K562 (cell line): ENCODE measurements around the gene SEPTIN8. TPM values are rescaled to one million over a fixed set of nuclear protein-coding genes. Genes with fewer than 3 reads are reported as not detected.

Source experiments
- ATAC-seq: fragments of 200-7000 bp; cut with Tn5 transposase; 3 replicates; pipeline ENCODE4 v1.9.1; 2020; ENCODE audit warnings: moderate library complexity
- BruUV-seq: library from RNA; stranded (reverse); fragments of 400-500 nt; replicated peaks from 2 replicates; lab custom pipeline; 2021; lab: Mats Ljungman, UMichigan
- CTCF ChIA-PET: fragments of 300-600 bp; formaldehyde crosslinking; extraction: SDS; loops from one replicate; lab custom pipeline; 2021; ENCODE audit warnings: low intra/inter-chr PET ratio; lab: Yijun Ruan, JAX
- POLR2A ChIA-PET: fragments of 300-600, 350-650 bp; sonication (Branson Sonifier 250); formaldehyde crosslinking; extraction: SDS; loops from one replicate; lab custom pipeline; 2021; ENCODE audit warnings: antibody characterized with exemption, inconsistent platforms; lab: Yijun Ruan, JAX
- DNase-seq, 4 experiments: peaks; one replicate each; pipeline versions ENCODE4 v3.0.0 to v3.0.0-alpha.2; 2011 to 2018; ENCODE audit warnings: low spot score in 3 of 4, mixed read lengths in 3 of 4; ENCODE audit errors: extremely low read depth in 1 of 4
- FAIRE-seq: peaks from 2 replicates; lab custom pipeline; 2011; peaks lifted over from hg19 to GRCh38; lab: Jason Lieb, UNC
- H2AFZ ChIP-seq: 2 replicates; pipeline ENCODE4 v1.6.0; 2011; ENCODE audit warnings: low read depth, low read length, control low read depth, inconsistent platforms
- H3K27ac ChIP-seq: fragments of 200-600 bp; 3 replicates; pipeline ENCODE4 v1.8.0; 2011; ENCODE audit warnings: low read depth, mild to moderate bottlenecking, control low read depth, inconsistent platforms, low read length, moderate library complexity, mixed read lengths; ENCODE audit errors: extremely low read depth
- H3K27me3 ChIP-seq, 2 experiments: fragments of 300-600 bp in 1 of 2; 2 replicates in 1 of 2; 3 replicates in 1 of 2; pipeline versions ENCODE4 v1.6.0 to v1.8.0; 2011; ENCODE audit warnings: inconsistent platforms in 2 of 2, low read length in 2 of 2, mild to moderate bottlenecking in 1 of 2, mixed read lengths in 1 of 2, moderate library complexity in 1 of 2; ENCODE audit not compliant: control insufficient read depth in 2 of 2, insufficient read depth in 2 of 2
- H3K36me3 ChIP-seq: fragments of 300-600 bp; 3 replicates; pipeline ENCODE4 v1.8.0; 2011; ENCODE audit warnings: mild to moderate bottlenecking, low read length, inconsistent platforms; ENCODE audit not compliant: control insufficient read depth, insufficient read depth
- H3K4me1 ChIP-seq, 2 experiments: fragments of 200-600 bp in 1 of 2; replicated peaks in 1 of 2; 2 replicates in 1 of 2; 3 replicates in 1 of 2; pipeline versions ENCODE4 v1.5.1 to v1.8.0; 2011; ENCODE audit warnings: inconsistent platforms in 2 of 2, low read length in 2 of 2, mild to moderate bottlenecking in 1 of 2, mixed read lengths in 1 of 2, moderate library complexity in 1 of 2; ENCODE audit not compliant: control insufficient read depth in 2 of 2, insufficient read depth in 2 of 2
- H3K4me2 ChIP-seq: 2 replicates; pipeline ENCODE4 v1.6.1; 2011; ENCODE audit warnings: low read length, control low read depth, inconsistent platforms, mixed read lengths; ENCODE audit not compliant: insufficient read depth
- H3K4me3 ChIP-seq: fragments of 200-600 bp; sonication (generic), shearing (Covaris generic); 2 replicates; pipeline ENCODE4 v1.5.1; 2016; ENCODE audit warnings: control low read depth, inconsistent platforms
- H3K79me2 ChIP-seq: fragments of 200-600 bp; 3 replicates; pipeline ENCODE4 v1.8.0; 2011; ENCODE audit warnings: low read length, inconsistent platforms; ENCODE audit not compliant: control insufficient read depth, insufficient read depth
- H3K9ac ChIP-seq, 2 experiments: 2 replicates each; pipeline versions ENCODE4 v1.6.0 to v1.6.1; 2011; ENCODE audit warnings: low read depth in 2 of 2, low read length in 2 of 2, control low read depth in 1 of 2, inconsistent platforms in 1 of 2, mild to moderate bottlenecking in 1 of 2, mixed read lengths in 1 of 2; ENCODE audit not compliant: insufficient read depth in 1 of 2
- H3K9me1 ChIP-seq: one replicate; pipeline ENCODE4 v1.6.0; 2011; ENCODE audit warnings: inconsistent platforms, mild to moderate bottlenecking, low read length, moderate library complexity; ENCODE audit not compliant: control insufficient read depth, insufficient read depth
- H3K9me3 ChIP-seq: replicated peaks from 2 replicates; pipeline ENCODE4 v1.5.1; 2011; ENCODE audit warnings: low read depth, low read length, inconsistent platforms; ENCODE audit not compliant: control insufficient read depth, insufficient read depth
- H4K20me1 ChIP-seq: replicated peaks from 2 replicates; pipeline ENCODE4 v1.6.1; 2011; ENCODE audit warnings: low read length, inconsistent platforms, mixed read lengths; ENCODE audit not compliant: control insufficient read depth, insufficient read depth
- CEBPG ChIP-seq, 3 experiments: fragments of 200-800 bp in 1 of 3; sonication (Bioruptor generic) in 1 of 3; sonication (generic) in 1 of 3; formaldehyde crosslinking in 1 of 3; IDR thresholded peaks in 2 of 3; conservative IDR thresholded peaks in 1 of 3; 2 replicates each; pipeline versions ENCODE4 v1.6.1 to v1.8.0; 2016 to 2022; ENCODE audit warnings: missing compliant biosample characterization in 2 of 3, missing genetic modification characterization in 2 of 3, mild to moderate bottlenecking in 1 of 3, missing genetic modification reagents in 1 of 3
- CHD1 ChIP-seq: fragments of 200-600 bp; sonication (generic); IDR thresholded peaks from one replicate; pipeline ENCODE4 v1.6.1; 2012; ENCODE audit warnings: mild to moderate bottlenecking, moderate library complexity, low read length, inconsistent platforms
- COPS2 ChIP-seq: fragments of 450-650 bp; conservative IDR thresholded peaks from 2 replicates; pipeline ENCODE4 v1.6.1; 2016; ENCODE audit warnings: mild to moderate bottlenecking, moderate library complexity
- CTCF ChIP-seq, 3 experiments: IDR thresholded peaks in 2 of 3; conservative IDR thresholded peaks in 1 of 3; 2 replicates each; pipeline ENCODE4 v1.5.1; 2011 to 2012; ENCODE audit warnings: low read length in 3 of 3, mild to moderate bottlenecking in 3 of 3, control low read depth in 2 of 3, improper control_type of control experiment in 1 of 3, inconsistent platforms in 1 of 3, low read depth in 1 of 3, mixed read lengths in 1 of 3, moderate library complexity in 1 of 3; ENCODE audit not compliant: insufficient read depth in 2 of 3
- E2F8 ChIP-seq: fragments of 450-650 bp; IDR thresholded peaks from 2 replicates; pipeline ENCODE4 v1.7.1; 2018; ENCODE audit warnings: mild to moderate bottlenecking, low read depth; ENCODE audit not compliant: partially characterized antibody
- ETS2 ChIP-seq: IDR thresholded peaks from 2 replicates; pipeline ENCODE4 v1.6.1; 2016; ENCODE audit warnings: borderline replicate concordance, missing genetic modification characterization, mild to moderate bottlenecking, moderate library complexity, missing compliant biosample characterization; ENCODE audit not compliant: poor library complexity, severe bottlenecking
- FUS ChIP-seq: fragments of 200-400 bp; formaldehyde crosslinking; optimal IDR thresholded peaks from 2 replicates; pipeline ENCODE3; 2017; ENCODE audit warnings: low read depth, low read length
- GMEB1 ChIP-seq: fragments of 250-450 bp; sonication (Bioruptor Pico); IDR thresholded peaks from 2 replicates; pipeline ENCODE4 v1.4.0; 2020; ENCODE audit warnings: mild to moderate bottlenecking
- NKRF ChIP-seq: fragments of 450-650 bp; IDR thresholded peaks from 2 replicates; pipeline ENCODE4 v1.6.1; 2016; ENCODE audit warnings: borderline replicate concordance
- NR2F6 ChIP-seq: fragments of 450-650 bp; formaldehyde crosslinking; IDR thresholded peaks from 2 replicates; pipeline ENCODE4 v1.4.0; 2020; ENCODE audit warnings: mild to moderate bottlenecking
- ZNF780A ChIP-seq: fragments of 250-450 bp; sonication (Bioruptor Pico); IDR thresholded peaks from 2 replicates; pipeline ENCODE4 v1.5.0; 2021; ENCODE audit warnings: mild to moderate bottlenecking
- WGBS: fragments of 100-300 bp; shearing (Covaris generic); methylation state at CpG from one replicate; pipeline ENCODE4 v1.1.6; 2016; ENCODE audit warnings: low coverage, mixed read lengths; ENCODE audit not compliant: insufficient coverage; ENCODE audit errors: missing lambda C conversion rate; 5-methylcytosine and 5-hydroxymethylcytosine counted together
- in situ Hi-C: fragments of 300-500 bp; cut with MboI; formaldehyde crosslinking; loops from 4 replicates; pipeline ENCODE4 v1.15.0; 2018; ENCODE audit warnings: inconsistent platforms, mixed read lengths
- intact Hi-C: fragments of 100-400 bp; cut with micrococcal nuclease; formaldehyde crosslinking; loops from 2 replicates; pipeline ENCODE4 v1.14.2; 2022
- polyA plus RNA-seq, 8 experiments: library from polyadenylated mRNA; depleted of rRNA in 4 of 8; stranded (reverse) in 5 of 8; unstranded in 3 of 8; fragments of >200 nt; fragmentation: Nextera tagmentation in 2 of 8; fragmentation: Illumina TruSeq in 1 of 8; extraction: Ambion mirVana in 2 of 8; extraction: Trizol in 1 of 8; gene quantifications; 2 replicates each; pipeline versions ENCODE4 v1.2.1 to v1.2.3, GENCODE V29; 2011 to 2014; ENCODE audit warnings: inconsistent platforms in 1 of 8, missing spikeins in 1 of 8
- total RNA-seq, 7 experiments: library from RNA; depleted of rRNA in 6 of 7; stranded (reverse); fragments of >200 nt in 6 of 7; fragmentation: Illumina TruSeq in 2 of 7; extraction: Trizol in 2 of 7; gene quantifications; 2 replicates each; pipeline versions ENCODE4 v1.2.1 to v1.2.3, GENCODE V29; 2011 to 2021; ENCODE audit warnings: low replicate concordance in 1 of 7

The SEPTIN8 gene
- total and polyA plus RNA-seq, 9 of the 15 experiments (the other 6 are each of a cell fraction or from before 2014, with no cell fraction given), result 19.3 to 142 (median 101) TPM

GRCh38 chr5:132749506-132749905 is 27.5 kb downstream of the SEPTIN8 start:
- Histone ChIP-seq H3K9me1 (no peaks in the 10 kb centered on the region), H4K20me1 (no peaks in the 10 kb centered on the region; the same call in 1 of the 2 replicates), H3K27me3 (no peaks in the 10 kb centered on the region), H3K27ac (no peak overlapping the region), H3K9me3 (no peaks in the 10 kb centered on the region), H3K4me2 (no peak overlapping the region), H3K36me3 (no peaks in the 10 kb centered on the region), H2AFZ (no peak overlapping the region), H3K4me1 (peaks cover 0 to 4% of the 10 kb centered on the region in 2 experiments; a peak in 1 of 5 replicates), H3K4me3 (no peak overlapping the region), H3K9ac (no peak overlapping the region), H3K79me2 (no peaks in the 10 kb centered on the region)
- WGBS, result 62% methylated on average over 2 of the region's 2 CpGs
- DNase-seq, result peak in 1 of 4 experiments; percentile 5
- ATAC-seq, result no peak
- ChIA-PET POLR2A (interaction anchor here (0.9 to 4.0 kb wide), 4 partner anchors 11 to 33 kb away, joined by 3 to 20 read pairs (median 4); partner anchors contain the start of gene KIF3A), CTCF (no interaction called here)
- TF ChIP-seq CHD1, result no peak
- TF ChIP-seq COPS2, result no peak
- TF ChIP-seq NKRF, result no peak
- no peak for TF ChIP-seq CTCF (IDR thresholded peaks at IDR 0.05 in 2 of 3, conservative IDR thresholded peaks at IDR 0.05 in 1 of 3; ENCODE audit: insufficient read depth in 2 of 3, low read depth in 1 of 3, low read length in 3 of 3)
- TF ChIP-seq CEBPG (CRISPR knock-in tag; IDR thresholded peaks at IDR 0.05), result no peak
- TF ChIP-seq CEBPG (tag; conservative IDR thresholded peaks at IDR 0.05 in 1 of 2, IDR thresholded peaks at IDR 0.05 in 1 of 2), result no peak
- TF ChIP-seq ETS2 (tag), result no peak
- TF ChIP-seq ZNF780A (CRISPR knock-in tag), result no peak
- TF ChIP-seq E2F8, result no peak
- no peak for TF ChIP-seq FUS
- no peak for TF ChIP-seq NR2F6 (CRISPR knock-in tag)
- no peak for TF ChIP-seq GMEB1 (CRISPR knock-in tag)
- no TSS peak for BruUV-seq
- intact Hi-C loops (no loop called here), in situ Hi-C loops (no loop called here)
- FAIRE-seq, result peak; percentile 11
